ENCODE data around the gene FAM170B.

FAM170B gene

DNA sequence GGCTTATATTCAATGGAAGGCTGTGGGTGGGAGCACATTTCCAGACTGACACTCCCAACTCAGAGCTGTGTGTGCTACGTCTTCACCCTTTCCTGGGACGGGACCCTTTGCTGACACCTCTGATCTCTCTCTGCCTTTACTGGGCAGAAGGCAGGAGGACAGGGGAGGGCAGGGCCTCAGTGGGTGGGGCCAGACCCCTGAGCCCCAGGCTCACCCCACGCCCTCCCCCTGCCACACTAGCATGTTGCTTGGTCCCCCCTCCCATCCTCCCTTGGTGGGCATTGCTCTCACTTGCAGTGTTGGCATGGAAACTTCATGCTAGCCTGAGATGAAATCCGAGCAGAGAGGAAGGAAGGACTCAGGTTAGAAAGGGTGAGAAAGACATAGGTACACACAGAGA is 36.0 kb upstream of the FAM170B start:
- in situ Hi-C loops (cut with MboI; ENCODE audit: low sequenced_read_pairs, unreplicated experiment) = loop anchor here (25.0 kb wide), 1 partner anchor 507 kb away; no protein-coding TSS in a partner anchor
- DNase-seq (ENCODE audit: low spot score) = no peak
- no peak for TF ChIP-seq CTCF (IDR thresholded peaks at IDR 0.05; ENCODE audit: borderline replicate concordance, control extremely low read depth, extremely low read depth, insufficient read depth, missing control alignments)

DNA sequence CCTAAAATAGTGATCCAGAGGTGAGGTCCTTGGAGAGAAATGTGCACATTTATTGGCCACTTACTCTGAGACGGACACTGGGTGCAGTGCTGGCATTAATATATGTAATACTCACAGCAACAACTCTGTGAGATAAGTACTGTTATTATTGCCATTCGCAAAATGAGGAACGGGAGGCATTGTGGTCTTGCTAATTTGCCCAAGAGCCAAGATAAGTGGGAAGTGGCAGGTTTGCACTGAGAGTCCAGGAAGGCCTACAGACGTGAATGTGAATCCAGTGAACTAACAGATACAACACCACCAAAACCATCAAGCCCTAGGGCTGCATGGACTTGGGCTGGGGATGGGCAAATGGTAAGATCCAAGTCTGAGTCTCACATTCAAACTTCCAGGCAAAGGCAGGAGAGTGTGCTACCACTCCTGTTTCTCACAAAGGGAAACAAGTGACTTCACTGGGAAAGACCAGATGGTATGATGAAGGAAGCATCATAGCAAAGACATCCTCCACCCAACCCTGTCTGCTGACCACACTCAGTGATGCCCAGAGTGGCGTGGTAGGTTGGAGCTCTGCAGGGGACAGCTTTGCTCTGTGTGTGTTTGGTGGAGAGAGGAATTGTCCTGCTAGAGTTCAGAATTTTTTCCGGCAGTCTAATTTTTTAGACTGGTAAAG is 35.1 kb upstream of the FAM170B start:
- in situ Hi-C loops (cut with MboI; ENCODE audit: low sequenced_read_pairs, unreplicated experiment) = loop anchor here (25.0 kb wide), 1 partner anchor 507 kb away; no protein-coding TSS in a partner anchor
- TF ChIP-seq CTCF (IDR thresholded peaks at IDR 0.05; ENCODE audit: borderline replicate concordance, control extremely low read depth, extremely low read depth, insufficient read depth, missing control alignments) = no peak
- no peak for DNase-seq (ENCODE audit: low spot score)

GRCh38 chr10:49168171-49168540 is 34.3 kb upstream of the FAM170B start:
- in situ Hi-C loops (cut with MboI; ENCODE audit: low sequenced_read_pairs, unreplicated experiment) = loop anchor here (25.0 kb wide), 1 partner anchor 506 kb away; no protein-coding TSS in a partner anchor
- no peak for TF ChIP-seq CTCF (IDR thresholded peaks at IDR 0.05; ENCODE audit: borderline replicate concordance, control extremely low read depth, extremely low read depth, insufficient read depth, missing control alignments)
- DNase-seq (ENCODE audit: low spot score) = no peak

GRCh38 chr10:49167425-49168170 is 33.8 kb upstream of the FAM170B start:
- in situ Hi-C loops (cut with MboI; ENCODE audit: low sequenced_read_pairs, unreplicated experiment) = loop anchor here (25.0 kb wide), 1 partner anchor 505 kb away; no protein-coding TSS in a partner anchor
- DNase-seq (ENCODE audit: low spot score) = no peak
- no peak for TF ChIP-seq CTCF (IDR thresholded peaks at IDR 0.05; ENCODE audit: borderline replicate concordance, control extremely low read depth, extremely low read depth, insufficient read depth, missing control alignments)

- in situ Hi-C loops (cut with MboI; ENCODE audit: low sequenced_read_pairs, unreplicated experiment) = loop anchor here (25.0 kb wide), 1 partner anchor 504 kb away; no protein-coding TSS in a partner anchor
- DNase-seq (ENCODE audit: low spot score) = no peak
- no peak for TF ChIP-seq CTCF (IDR thresholded peaks at IDR 0.05; ENCODE audit: borderline replicate concordance, control extremely low read depth, extremely low read depth, insufficient read depth, missing control alignments)
Observed at GRCh38 chr10:49166484-49167400, 32.9 kb upstream of the FAM170B start.

Data from GM13976 (cell line).